Upper lobe of left lung (tissue), 4 donors: ENCODE results near the gene SH3BGRL2.

Experiments used
- CTCF ChIP-seq, 6 experiments: fragments of 450-650 bp in 4 of 6; fragments of 200-600 bp in 2 of 6; sonication (generic) in 2 of 6; IDR thresholded peaks; one replicate each; pipeline ENCODE4 v1.5.1; 2016 to 2019; ENCODE audit warnings: antibody characterized with exemption in 6 of 6
- EP300 ChIP-seq, 4 donors: sonication (generic); formaldehyde crosslinking; IDR thresholded peaks; one replicate each; pipeline ENCODE4 v1.5.1; 2017; ENCODE audit warnings: antibody characterized with exemption in 4 of 4, control low read depth in 2 of 4
- POLR2A ChIP-seq, 4 donors: fragments of 450-650 bp; IDR thresholded peaks; one replicate each; pipeline ENCODE4 v1.5.1; 2016 to 2017; ENCODE audit warnings: antibody characterized with exemption in 4 of 4, mild to moderate bottlenecking in 2 of 4
- POLR2AphosphoS5 ChIP-seq, 2 donors: sonication (generic); formaldehyde crosslinking; IDR thresholded peaks; one replicate each; pipeline ENCODE4 v1.5.1; 2017; ENCODE audit warnings: antibody characterized with exemption in 2 of 2

- TF ChIP-seq CTCF (IDR thresholded peaks at IDR 0.05) (no peak), POLR2AphosphoS5 (IDR thresholded peaks at IDR 0.05) (no peak), POLR2A (IDR thresholded peaks at IDR 0.05) (no peak), EP300 (IDR thresholded peaks at IDR 0.05) (no peak)
These were observed 14.9 kb downstream of the SH3BGRL2 start for GRCh38 chr6:79646006-79646405.
